Trophoblast cell (in vitro differentiated cells and primary cell): Measurements from ENCODE around the gene ANKMY1.
A peak's percentile ranks its signal among the peaks of the same experiment; 100 is the strongest.

ENCODE experiments used
- DNase-seq, 2 donors: peaks; one replicate each; pipeline ENCODE4 v3.0.0-alpha.2; 2016
- H2AFZ ChIP-seq: 2 replicates; pipeline ENCODE4 v1.6.1; 2013; ENCODE audit warnings: low read length, moderate library complexity, mild to moderate bottlenecking; ENCODE audit not compliant: insufficient read depth, poor library complexity
- H2AK5ac ChIP-seq: 2 replicates; pipeline ENCODE4 v1.6.1; 2013; ENCODE audit warnings: mild to moderate bottlenecking, low read length
- H2BK120ac ChIP-seq: 2 replicates; pipeline ENCODE4 v1.6.1; 2013; ENCODE audit warnings: low read length, mild to moderate bottlenecking, moderate library complexity; ENCODE audit not compliant: insufficient read depth, poor library complexity
- H2BK12ac ChIP-seq: 2 replicates; pipeline ENCODE4 v1.6.1; 2013; ENCODE audit warnings: mild to moderate bottlenecking, low read length, moderate library complexity
- H2BK5ac ChIP-seq: 2 replicates; pipeline ENCODE4 v1.6.1; 2013; ENCODE audit warnings: low read length, low read depth, moderate library complexity, mild to moderate bottlenecking; ENCODE audit not compliant: poor library complexity
- H3K14ac ChIP-seq: 2 replicates; pipeline ENCODE4 v1.6.1; 2013; ENCODE audit warnings: mild to moderate bottlenecking, low read length
- H3K18ac ChIP-seq: 2 replicates; pipeline ENCODE4 v1.6.1; 2013; ENCODE audit warnings: mild to moderate bottlenecking, low read length
- H3K23ac ChIP-seq: 2 replicates; pipeline ENCODE4 v1.6.1; 2013; ENCODE audit warnings: low read length
- H3K27ac ChIP-seq: 2 replicates; pipeline ENCODE4 v1.5.1; 2013; ENCODE audit warnings: low read depth, mild to moderate bottlenecking, inconsistent platforms, low read length, moderate library complexity
- H3K27me3 ChIP-seq: 2 replicates; pipeline ENCODE4 v1.6.1; 2013; ENCODE audit warnings: inconsistent platforms, mild to moderate bottlenecking, low read length, moderate library complexity; ENCODE audit not compliant: insufficient read depth
- H3K36me3 ChIP-seq, 2 experiments: 1 replicate in 1 of 2; 2 replicates in 1 of 2; pipeline ENCODE4 v1.6.1; 2013; ENCODE audit warnings: low read length in 2 of 2, mild to moderate bottlenecking in 2 of 2, moderate library complexity in 1 of 2; ENCODE audit not compliant: insufficient read depth in 2 of 2, control insufficient read depth in 1 of 2
- H3K4ac ChIP-seq: 2 replicates; pipeline ENCODE4 v1.6.1; 2013; ENCODE audit warnings: low read depth, mild to moderate bottlenecking, low read length, moderate library complexity
- H3K4me1 ChIP-seq, 2 experiments: 1 replicate in 1 of 2; 2 replicates in 1 of 2; pipeline ENCODE4 v1.6.1; 2013; ENCODE audit warnings: low read length in 2 of 2, mild to moderate bottlenecking in 2 of 2, moderate library complexity in 1 of 2; ENCODE audit not compliant: insufficient read depth in 2 of 2, control insufficient read depth in 1 of 2
- H3K4me2 ChIP-seq: 2 replicates; pipeline ENCODE4 v1.6.1; 2013; ENCODE audit warnings: inconsistent platforms, mild to moderate bottlenecking, low read length, moderate library complexity
- H3K4me3 ChIP-seq: 2 replicates; pipeline ENCODE4 v1.5.1; 2013; ENCODE audit warnings: mild to moderate bottlenecking, low read depth, low read length, inconsistent platforms
- H3K79me1 ChIP-seq: one replicate; pipeline ENCODE4 v1.6.1; 2013; ENCODE audit warnings: low read length
- H3K79me2 ChIP-seq: 2 replicates; pipeline ENCODE4 v1.6.1; 2013; ENCODE audit warnings: low read length, mild to moderate bottlenecking; ENCODE audit not compliant: control insufficient read depth, insufficient read depth, poor library complexity
- H3K9ac ChIP-seq: 2 replicates; pipeline ENCODE4 v1.6.1; 2013; ENCODE audit warnings: mild to moderate bottlenecking, low read length
- H3K9me3 ChIP-seq: 2 replicates; pipeline ENCODE4 v1.6.1; 2013; ENCODE audit warnings: low read depth, mild to moderate bottlenecking, control low read depth, inconsistent platforms, low read length; ENCODE audit not compliant: insufficient read depth
- H4K12ac ChIP-seq: 2 replicates; pipeline ENCODE4 v1.6.1; 2013; ENCODE audit warnings: low read depth, mild to moderate bottlenecking, low read length, moderate library complexity
- H4K8ac ChIP-seq: 2 replicates; pipeline ENCODE4 v1.6.1; 2013; ENCODE audit warnings: low read depth, mild to moderate bottlenecking, low read length, moderate library complexity
- H4K91ac ChIP-seq: one replicate; pipeline ENCODE4 v1.6.1; 2013; ENCODE audit warnings: low read depth, mild to moderate bottlenecking, low read length, moderate library complexity
- WGBS: extraction: QIAGEN DNeasy Blood & Tissue Kit; methylation state at CpG from one replicate; pipeline ENCODE4 v1.1.7; 2013; ENCODE audit warnings: missing lambda C conversion rate; ENCODE audit not compliant: insufficient read length, insufficient coverage; ENCODE audit errors: extremely low coverage; 5-methylcytosine and 5-hydroxymethylcytosine counted together

ANKMY1 gene

GRCh38 chr2:240571314-240571973 lies 13.7 kb upstream of the ANKMY1 start:
- Histone ChIP-seq H2BK12ac (no peak overlapping the region), H2AK5ac (no peak overlapping the region), H2BK120ac (no peak overlapping the region), H3K4ac (no peak overlapping the region), H3K4me2 (no peak overlapping the region), H4K8ac (no peak overlapping the region), H3K36me3 (peaks cover 21 to 28% of the 10 kb centered on the region in 2 experiments), H3K9ac (no peak overlapping the region), H3K4me1 (peaks cover 20 to 30% of the 10 kb centered on the region in 2 experiments), H2BK5ac (no peak overlapping the region), H3K14ac (no peak overlapping the region), H3K27me3 (no peaks in the 10 kb centered on the region), H3K79me2 (no peaks in the 10 kb centered on the region), H3K4me3 (no peak overlapping the region), H4K91ac (no peak overlapping the region), H4K12ac (no peak overlapping the region), H3K18ac (no peak overlapping the region), H3K9me3 (peaks cover 2% of the 10 kb centered on the region), H2AFZ (no peak overlapping the region), H3K27ac (no peak overlapping the region), H3K79me1 (peaks cover 9% of the 10 kb centered on the region), H3K23ac (no peak overlapping the region)
- WGBS: no CpG with 5 or more reads among the region's 18 CpGs
- DNase-seq: no peak

- DNase-seq: no peak
- Histone ChIP-seq H2BK120ac (no peak overlapping the region), H3K79me1 (peaks cover 13% of the 10 kb centered on the region), H3K9me3 (peaks cover 2% of the 10 kb centered on the region), H3K4me2 (no peak overlapping the region), H2AFZ (no peak overlapping the region), H2BK5ac (no peak overlapping the region), H4K12ac (no peak overlapping the region), H2AK5ac (no peak overlapping the region), H4K91ac (no peak overlapping the region), H3K27me3 (no peaks in the 10 kb centered on the region), H3K14ac (no peak overlapping the region), H4K8ac (no peak overlapping the region), H3K4me3 (no peak overlapping the region), H3K23ac (no peak overlapping the region), H3K18ac (no peak overlapping the region), H2BK12ac (no peak overlapping the region), H3K27ac (no peak overlapping the region), H3K4me1 (peaks cover 26 to 35% of the 10 kb centered on the region in 2 experiments), H3K9ac (no peak overlapping the region), H3K79me2 (no peaks in the 10 kb centered on the region), H3K4ac (no peak overlapping the region), H3K36me3 (peaks cover 17 to 20% of the 10 kb centered on the region in 2 experiments)
- no CpG with 5 or more reads among the region's 11 CpGs for WGBS
These were observed 12.9 kb upstream of the ANKMY1 start for GRCh38 chr2:240570531-240571313.

GRCh38 chr2:240569998-240570530 lies 12.3 kb upstream of the ANKMY1 start:
- Histone ChIP-seq H2BK120ac (no peak overlapping the region), H3K27me3 (no peaks in the 10 kb centered on the region), H2AK5ac (no peak overlapping the region), H3K79me1 (peaks cover 13% of the 10 kb centered on the region), H3K4me2 (no peak overlapping the region), H3K4me3 (no peak overlapping the region), H3K23ac (no peak overlapping the region), H3K14ac (no peak overlapping the region), H3K79me2 (no peaks in the 10 kb centered on the region), H4K91ac (no peak overlapping the region), H3K36me3 (peaks cover 13 to 14% of the 10 kb centered on the region in 2 experiments), H2BK12ac (no peak overlapping the region), H3K4ac (no peak overlapping the region), H2BK5ac (no peak overlapping the region), H3K9me3 (peaks cover 1% of the 10 kb centered on the region), H2AFZ (no peak overlapping the region), H4K12ac (no peak overlapping the region), H3K18ac (peak overlapping the region; percentile 10), H3K4me1 (peaks cover 28 to 39% of the 10 kb centered on the region in 2 experiments), H3K27ac (no peak overlapping the region), H4K8ac (no peak overlapping the region), H3K9ac (no peak overlapping the region)
- no peak for DNase-seq
- WGBS: no CpG with 5 or more reads among the region's 15 CpGs

- WGBS: no CpG with 5 or more reads among the region's 9 CpGs
- no peak overlapping the region for H3K14ac ChIP-seq
These were observed 11.8 kb upstream of the ANKMY1 start for GRCh38 chr2:240569523-240569997.

More at GRCh38 chr2:240569523-240569997, 11.8 kb upstream of the ANKMY1 start:
- H3K18ac ChIP-seq: peak overlapping the region; percentile 92
- peak overlapping the region; percentile 79 for H3K4me2 ChIP-seq
- peaks cover 13% of the 10 kb centered on the region for H3K79me1 ChIP-seq
- H3K23ac ChIP-seq: no peak overlapping the region
- no peak overlapping the region for H4K91ac ChIP-seq
- no peak overlapping the region for H2BK5ac ChIP-seq
- no peak overlapping the region for H4K8ac ChIP-seq
- H3K4me3 ChIP-seq: peak overlapping the region; percentile 79
- H4K12ac ChIP-seq: no peak overlapping the region
- peaks cover 8 to 9% of the 10 kb centered on the region in 2 experiments for H3K36me3 ChIP-seq
- H3K4me1 ChIP-seq: peaks cover 28 to 39% of the 10 kb centered on the region in 2 experiments
- H3K9me3 ChIP-seq: no peaks in the 10 kb centered on the region
- H3K9ac ChIP-seq: no peak overlapping the region
- no peak overlapping the region for H2BK12ac ChIP-seq
- H2AFZ ChIP-seq: no peak overlapping the region
- DNase-seq: no peak
- H3K27me3 ChIP-seq: no peaks in the 10 kb centered on the region
- no peaks in the 10 kb centered on the region for H3K79me2 ChIP-seq
- no peak overlapping the region for H2AK5ac ChIP-seq
- H3K4ac ChIP-seq: no peak overlapping the region
- no peak overlapping the region for H2BK120ac ChIP-seq
- no peak overlapping the region for H3K27ac ChIP-seq
